Calu3 (cell line): ENCODE measurements around the gene XAF1. TPM values are rescaled to one million over a fixed set of nuclear protein-coding genes. Genes with fewer than 3 reads are reported as not detected.

Experiments
- BruUV-seq: library from RNA; stranded (reverse); fragments of 400-500 nt; replicated peaks from 2 replicates; lab custom pipeline; 2021; lab: Mats Ljungman, UMichigan
- CTCF ChIA-PET: fragments of 300-600 bp; sonication (Branson Sonifier 250); formaldehyde crosslinking; loops from one replicate; lab custom pipeline; 2022; ENCODE audit warnings: antibody characterized with exemption; lab: Charles Lee
- DNase-seq: peaks from one replicate; pipeline ENCODE4 v3.0.0; 2022
- H3K27ac Mint-ChIP-seq: one replicate; pipeline ENCODE4 v1.8.0; 2022; ENCODE audit warnings: mixed read lengths; ENCODE audit not compliant: unreplicated experiment
- H3K27me3 Mint-ChIP-seq: one replicate; pipeline ENCODE4 v1.8.0; 2022; ENCODE audit warnings: mixed read lengths; ENCODE audit not compliant: unreplicated experiment
- H3K36me3 Mint-ChIP-seq: one replicate; pipeline ENCODE4 v1.8.0; 2022; ENCODE audit warnings: mild to moderate bottlenecking, moderate library complexity, mixed read lengths; ENCODE audit not compliant: insufficient read depth, unreplicated experiment
- H3K4me1 Mint-ChIP-seq: one replicate; pipeline ENCODE4 v1.8.0; 2022; ENCODE audit warnings: mild to moderate bottlenecking, low read depth, mixed read lengths; ENCODE audit not compliant: unreplicated experiment
- H3K4me3 Mint-ChIP-seq: one replicate; pipeline ENCODE4 v1.8.0; 2022; ENCODE audit warnings: mild to moderate bottlenecking, low read depth, moderate library complexity, mixed read lengths; ENCODE audit not compliant: unreplicated experiment
- H3K9me3 Mint-ChIP-seq: one replicate; pipeline ENCODE4 v1.8.0; 2022; ENCODE audit warnings: low read depth, mixed read lengths; ENCODE audit not compliant: unreplicated experiment
- CTCF ChIP-seq: fragments of 200-600 bp; IDR thresholded peaks from one replicate; pipeline ENCODE4 v1.8.0; 2022; ENCODE audit warnings: antibody characterized with exemption; ENCODE audit not compliant: unreplicated experiment
- intact Hi-C: fragments of 100-400 bp; cut with micrococcal nuclease; formaldehyde crosslinking; loops from one replicate; pipeline ENCODE4 v1.10.0; 2022; ENCODE audit not compliant: unreplicated experiment
- total RNA-seq: library from RNA; stranded (reverse); gene quantifications from 2 replicates; pipeline ENCODE4 v1.2.3, GENCODE V29; 2022

XAF1 gene
- total RNA-seq, 1 experiment from 2014 or later, result 57.1 TPM

- CTCF ChIA-PET, result interaction anchor here (1.3 to 1.9 kb wide), 2 partner anchors 10 to 44 kb away, joined by 3 to 8 read pairs; no protein-coding TSS in a partner anchor
- no peak for TF ChIP-seq CTCF
- DNase-seq, result no peak
- no peaks in the 10 kb centered on the region for H3K9me3 Mint-ChIP-seq
- intact Hi-C loops, result no loop called here
- BruUV-seq, result TSS peak; percentile 29
- peaks cover 30% of the 10 kb centered on the region for H3K27me3 Mint-ChIP-seq
- no peak overlapping the region for H3K27ac Mint-ChIP-seq
- peak overlapping the region; percentile 65 for H3K4me3 Mint-ChIP-seq
- peaks cover 9% of the 10 kb centered on the region for H3K4me1 Mint-ChIP-seq
- peaks cover 5% of the 10 kb centered on the region for H3K36me3 Mint-ChIP-seq
These were observed 43.1 kb upstream of the XAF1 start for GRCh38 chr17:6712854-6713129.

- CTCF ChIA-PET, result interaction anchor here (1.3 to 1.9 kb wide), 2 partner anchors 11 to 44 kb away, joined by 3 to 8 read pairs; no protein-coding TSS in a partner anchor
- H3K4me1 Mint-ChIP-seq, result peaks cover 9% of the 10 kb centered on the region
- peaks cover 26% of the 10 kb centered on the region for H3K27me3 Mint-ChIP-seq
- H3K36me3 Mint-ChIP-seq, result peaks cover 5% of the 10 kb centered on the region
- BruUV-seq, result no TSS peak
- H3K9me3 Mint-ChIP-seq, result peaks cover 2% of the 10 kb centered on the region
- intact Hi-C loops, result no loop called here
- peak within 1 kb of the TSS; percentile 65 for H3K4me3 Mint-ChIP-seq
- H3K27ac Mint-ChIP-seq, result no peak within 1 kb of the TSS
- peak; percentile 46 for TF ChIP-seq CTCF
- peak; percentile 48 for DNase-seq
These were observed 42.5 kb upstream of the XAF1 start, which contains the start of gene SLC13A5 for GRCh38 chr17:6713130-6713917. TSS of gene SLC13A5 (minus strand) at chr17:6713369. CDS start at chr17:6713333, 36 bp downstream.

- no peak for TF ChIP-seq CTCF
- Mint-ChIP-seq H3K27me3 (peaks cover 21% of the 10 kb centered on the region), H3K36me3 (peaks cover 5% of the 10 kb centered on the region), H3K9me3 (peaks cover 2% of the 10 kb centered on the region), H3K27ac (no peak overlapping the region), H3K4me3 (no peak overlapping the region), H3K4me1 (peaks cover 9% of the 10 kb centered on the region)
- BruUV-seq, result no TSS peak
- no peak for DNase-seq
- intact Hi-C loops, result no loop called here
- CTCF ChIA-PET, result no interaction called here
These were observed 42.0 kb upstream of the XAF1 start for GRCh38 chr17:6713918-6714271.

- H3K36me3 Mint-ChIP-seq, result peaks cover 5% of the 10 kb centered on the region
These were observed 41.5 kb upstream of the XAF1 start for GRCh38 chr17:6714315-6714874.

More at GRCh38 chr17:6714315-6714874, 41.5 kb upstream of the XAF1 start:
- no peak for DNase-seq
- BruUV-seq, result no TSS peak
- intact Hi-C loops, result no loop called here
- H3K4me3 Mint-ChIP-seq, result no peak overlapping the region
- H3K27ac Mint-ChIP-seq, result no peak overlapping the region
- H3K4me1 Mint-ChIP-seq, result peaks cover 9% of the 10 kb centered on the region
- H3K27me3 Mint-ChIP-seq, result peaks cover 18% of the 10 kb centered on the region
- H3K9me3 Mint-ChIP-seq, result peaks cover 2% of the 10 kb centered on the region
- TF ChIP-seq CTCF, result no peak
- CTCF ChIA-PET, result no interaction called here
